Spleen (tissue), 7 donors: ENCODE results near the gene PMM2.

Experiments
- POLR2AphosphoS5 ChIP-seq, 3 donors: sonication (generic); formaldehyde crosslinking; IDR thresholded peaks; one replicate each; pipeline ENCODE4 v1.5.1; 2017; ENCODE audit warnings: antibody characterized with exemption in 3 of 3
- TF ChIP-seq, protein P1 (sequence below), 11 experiments: fragments of 200-600 bp in 7 of 11; fragments of 450-650 bp in 4 of 11; sonication (generic) in 4 of 11; IDR thresholded peaks in 8 of 11; conservative IDR thresholded peaks in 3 of 11; 1 replicate in 7 of 11; 2 replicates in 4 of 11; pipeline versions ENCODE4 v1.4.0 to v1.8.0; 2016 to 2021; ENCODE audit warnings: antibody characterized with exemption in 11 of 11, inconsistent platforms in 4 of 11, mild to moderate bottlenecking in 1 of 11
- donor health status: DM: no; HTN: no; CAD: no; lungs with moderate emphysema.
- donor health status: DM: no; HTN: no; CAD: no.
- donor health status: DM: no; HTN: no; CAD: no.

DNA sequence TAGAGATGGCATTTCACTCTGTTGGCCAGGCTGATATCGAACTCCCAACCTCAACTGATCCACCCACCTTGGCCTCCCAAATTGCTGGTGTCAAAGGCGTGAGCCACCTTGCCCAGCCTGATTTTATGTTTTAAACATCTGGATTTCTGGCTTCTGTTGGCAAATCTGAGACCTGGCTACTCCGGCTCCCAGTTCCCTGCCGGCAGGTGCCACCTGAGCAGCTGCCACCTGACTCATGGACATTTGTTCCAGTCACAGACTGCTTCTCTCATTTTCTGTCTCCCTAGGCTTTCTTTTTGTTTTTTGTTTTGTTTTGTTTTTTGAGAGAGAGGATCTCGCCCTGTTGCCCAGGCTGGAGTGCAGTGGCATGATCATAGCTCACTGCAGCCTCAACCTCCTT is 9.6 kb downstream of the PMM2 start:
- no peak for TF ChIP-seq POLR2AphosphoS5 (IDR thresholded peaks at IDR 0.05)
- TF ChIP-seq, protein P1, sequence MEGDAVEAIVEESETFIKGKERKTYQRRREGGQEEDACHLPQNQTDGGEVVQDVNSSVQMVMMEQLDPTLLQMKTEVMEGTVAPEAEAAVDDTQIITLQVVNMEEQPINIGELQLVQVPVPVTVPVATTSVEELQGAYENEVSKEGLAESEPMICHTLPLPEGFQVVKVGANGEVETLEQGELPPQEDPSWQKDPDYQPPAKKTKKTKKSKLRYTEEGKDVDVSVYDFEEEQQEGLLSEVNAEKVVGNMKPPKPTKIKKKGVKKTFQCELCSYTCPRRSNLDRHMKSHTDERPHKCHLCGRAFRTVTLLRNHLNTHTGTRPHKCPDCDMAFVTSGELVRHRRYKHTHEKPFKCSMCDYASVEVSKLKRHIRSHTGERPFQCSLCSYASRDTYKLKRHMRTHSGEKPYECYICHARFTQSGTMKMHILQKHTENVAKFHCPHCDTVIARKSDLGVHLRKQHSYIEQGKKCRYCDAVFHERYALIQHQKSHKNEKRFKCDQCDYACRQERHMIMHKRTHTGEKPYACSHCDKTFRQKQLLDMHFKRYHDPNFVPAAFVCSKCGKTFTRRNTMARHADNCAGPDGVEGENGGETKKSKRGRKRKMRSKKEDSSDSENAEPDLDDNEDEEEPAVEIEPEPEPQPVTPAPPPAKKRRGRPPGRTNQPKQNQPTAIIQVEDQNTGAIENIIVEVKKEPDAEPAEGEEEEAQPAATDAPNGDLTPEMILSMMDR (IDR thresholded peaks at IDR 0.05 in 8 of 11, conservative IDR thresholded peaks at IDR 0.05 in 3 of 11): no peak
